ENCODE data around the gene RASSF1.

Gene RASSF1

DNA sequence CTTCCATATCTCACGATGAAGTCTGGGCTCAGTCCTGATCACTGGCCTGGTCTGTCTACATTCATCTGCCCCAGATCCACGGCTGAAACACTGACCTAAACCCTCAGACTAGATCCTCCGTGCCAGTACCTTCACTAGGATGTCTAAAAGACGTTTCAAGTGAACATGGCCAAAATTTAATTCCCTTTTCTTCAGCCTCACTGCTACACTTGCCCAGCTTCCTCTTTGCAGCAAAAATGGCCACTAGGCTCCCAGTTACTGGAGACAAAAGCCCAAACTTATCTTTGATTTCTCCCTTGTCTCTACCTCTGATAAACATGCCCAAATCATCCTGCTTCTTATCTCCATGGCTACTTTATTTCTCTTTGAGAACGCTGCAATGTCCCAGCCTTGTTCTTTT lies 1.7 kb downstream of the RASSF1 start:
- in situ Hi-C loops (cut with HindIII; ENCODE audit: low sequenced_read_pairs), result no loop called here
- no peak for TF ChIP-seq CTCF (IDR thresholded peaks at IDR 0.05; ENCODE audit: low read depth, low read length)
- no peak for DNase-seq (ENCODE audit: low read depth, low spot score)
- no peak overlapping the region for H3K4me3 ChIP-seq (ENCODE audit: low read depth, low read length)

- peak overlapping the region; percentile 60 for H3K4me3 ChIP-seq (ENCODE audit: low read depth, low read length)
- peak; percentile 100 for DNase-seq (ENCODE audit: low read depth, low spot score)
- in situ Hi-C loops (cut with HindIII; ENCODE audit: low sequenced_read_pairs), result no loop called here
- TF ChIP-seq CTCF (IDR thresholded peaks at IDR 0.05; ENCODE audit: low read depth, low read length), result no peak
These were observed 3.3 kb downstream of the RASSF1 start for GRCh38 chr3:50337175-50337861.

GRCh38 chr3:50336452-50337174 lies 4.0 kb downstream of the RASSF1 start:
- no peak for DNase-seq (ENCODE audit: low read depth, low spot score)
- in situ Hi-C loops (cut with HindIII; ENCODE audit: low sequenced_read_pairs), result no loop called here
- no peak for TF ChIP-seq CTCF (IDR thresholded peaks at IDR 0.05; ENCODE audit: low read depth, low read length)
- peak overlapping the region; percentile 60 for H3K4me3 ChIP-seq (ENCODE audit: low read depth, low read length)

DNA sequence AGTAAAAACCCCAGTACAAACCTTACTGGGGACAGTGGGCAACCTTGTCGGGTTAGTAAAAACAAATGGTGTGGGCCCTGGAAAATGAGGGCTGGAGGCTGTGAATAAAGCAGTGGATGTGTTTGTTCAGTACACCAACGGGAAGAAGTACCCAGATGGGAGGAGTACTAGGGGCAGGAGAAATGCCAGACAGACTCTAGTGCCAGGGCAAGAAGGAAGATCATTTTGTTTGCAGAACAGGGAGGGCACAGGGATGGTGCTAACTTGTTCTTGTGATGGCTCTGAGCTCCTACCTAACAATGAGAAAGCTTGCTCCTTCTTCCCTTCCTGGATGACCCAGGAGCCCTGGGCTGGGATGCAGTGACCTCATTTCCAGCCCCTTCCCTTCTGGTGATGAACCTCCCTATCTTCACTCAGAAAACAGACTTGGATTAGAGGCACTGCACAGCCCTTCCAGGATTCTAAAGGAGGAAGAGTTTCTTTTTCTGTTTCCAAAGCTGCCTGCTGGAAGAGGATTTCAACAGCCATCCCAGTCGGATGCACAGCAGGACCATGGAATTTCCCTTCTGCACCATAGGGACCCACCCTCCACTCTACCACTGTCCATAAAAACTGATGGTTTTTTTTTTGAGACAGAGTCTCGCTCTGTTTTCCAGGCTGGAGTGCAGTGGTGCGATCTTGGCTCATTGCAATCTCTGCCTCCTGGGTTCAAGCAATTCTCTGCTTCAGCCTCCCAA lies 6.1 kb downstream of the RASSF1 start:
- no peak for TF ChIP-seq CTCF (IDR thresholded peaks at IDR 0.05; ENCODE audit: low read depth, low read length)
- DNase-seq (ENCODE audit: low read depth, low spot score), result no peak
- no peak overlapping the region for H3K4me3 ChIP-seq (ENCODE audit: low read depth, low read length)
- in situ Hi-C loops (cut with HindIII; ENCODE audit: low sequenced_read_pairs), result no loop called here

GRCh38 chr3:50333744-50334328 lies 6.8 kb downstream of the RASSF1 start:
- no peak overlapping the region for H3K4me3 ChIP-seq (ENCODE audit: low read depth, low read length)
- TF ChIP-seq CTCF (IDR thresholded peaks at IDR 0.05; ENCODE audit: low read depth, low read length), result no peak
- peak; percentile 62 for DNase-seq (ENCODE audit: low read depth, low spot score)
- in situ Hi-C loops (cut with HindIII; ENCODE audit: low sequenced_read_pairs), result no loop called here

- in situ Hi-C loops (cut with HindIII; ENCODE audit: low sequenced_read_pairs), result no loop called here
- no peak overlapping the region for H3K4me3 ChIP-seq (ENCODE audit: low read depth, low read length)
- TF ChIP-seq CTCF (IDR thresholded peaks at IDR 0.05; ENCODE audit: low read depth, low read length), result no peak
- DNase-seq (ENCODE audit: low read depth, low spot score), result no peak
These were observed 9.2 kb downstream of the RASSF1 start for GRCh38 chr3:50331364-50331907.

All from astrocyte of the spinal cord (primary cell).